Measurements from ENCODE around the gene PIAS1.
"Not testable (repeated sequence)": the region's sequence is repeated elsewhere in the genome, so short reads cannot be mapped to it uniquely, and the experiment has no call there.

PIAS1 gene

GRCh38 chr15:68222432-68222743, 168.3 kb downstream of the PIAS1 start:
- H3K4me1 ChIP-seq (ENCODE audit: control insufficient read depth, insufficient read depth, low read depth, low read length); H3K18ac ChIP-seq (ENCODE audit: low read depth in 1 of 2, low read length in 2 of 2); H3K14ac ChIP-seq (ENCODE audit: low read length in 2 of 2); DNase-seq; H2AK5ac ChIP-seq (ENCODE audit: low read length, severe bottlenecking); H4K91ac ChIP-seq (ENCODE audit: low read length); H2BK15ac ChIP-seq (ENCODE audit: low read depth, poor library complexity, severe bottlenecking); H3K9me3 ChIP-seq (ENCODE audit: control insufficient read depth, low read length); H2BK120ac ChIP-seq (ENCODE audit: low read depth, low read length); H3K9ac ChIP-seq (ENCODE audit: low read length); H3K4me2 ChIP-seq (ENCODE audit: low read length, poor library complexity, severe bottlenecking); H3K4ac ChIP-seq (ENCODE audit: low read depth in 1 of 2, low read length in 2 of 2); H2BK5ac ChIP-seq (ENCODE audit: low read depth, low read length, poor library complexity, severe bottlenecking); H2AFZ ChIP-seq (ENCODE audit: low read depth, low read length); H4K8ac ChIP-seq (ENCODE audit: low read length); H3K4me3 ChIP-seq (ENCODE audit: insufficient read depth in 1 of 2, low read depth in 1 of 2, low read length in 2 of 2); H3K23ac ChIP-seq (ENCODE audit: low read length in 2 of 2); H2BK12ac ChIP-seq (ENCODE audit: low read length in 2 of 2); H3K27ac ChIP-seq (ENCODE audit: low read length, poor library complexity, severe bottlenecking); H3K27me3 ChIP-seq (ENCODE audit: control insufficient read depth in 1 of 2, insufficient read depth in 1 of 2, low read length in 2 of 2): not testable (repeated sequence)
- H3K79me1 ChIP-seq (replicated peaks; ENCODE audit: low read length, poor library complexity, severe bottlenecking), result peaks cover 34% of the 10 kb centered on the region
- 91% methylated on average over 17 of the region's 18 CpGs for WGBS
- peaks cover 5 to 14% of the 10 kb centered on the region in 2 experiments for H3K36me3 ChIP-seq (ENCODE audit: control insufficient read depth in 1 of 2, insufficient read depth in 2 of 2, low read depth in 1 of 2, low read length in 2 of 2)

- H3K4me2 ChIP-seq (ENCODE audit: low read length, poor library complexity, severe bottlenecking), result no peak overlapping the region
- H3K9me3 ChIP-seq (ENCODE audit: control insufficient read depth, low read length), result no peaks in the 10 kb centered on the region
- no peak overlapping the region for H2BK15ac ChIP-seq (ENCODE audit: low read depth, poor library complexity, severe bottlenecking)
- no peak overlapping the region for H3K14ac ChIP-seq (ENCODE audit: low read length in 2 of 2)
- peaks cover 2 to 11% of the 10 kb centered on the region in 2 experiments for H3K36me3 ChIP-seq (ENCODE audit: control insufficient read depth in 1 of 2, insufficient read depth in 2 of 2, low read depth in 1 of 2, low read length in 2 of 2)
- H3K4me1 ChIP-seq (ENCODE audit: control insufficient read depth, insufficient read depth, low read depth, low read length), result peaks cover 10% of the 10 kb centered on the region
- no peak overlapping the region for H3K9ac ChIP-seq (ENCODE audit: low read length)
- H2AFZ ChIP-seq (ENCODE audit: low read depth, low read length), result no peak overlapping the region
- H3K27me3 ChIP-seq (ENCODE audit: control insufficient read depth in 1 of 2, insufficient read depth in 1 of 2, low read length in 2 of 2), result no peaks in the 10 kb centered on the region
- H3K27ac ChIP-seq (ENCODE audit: low read length, poor library complexity, severe bottlenecking), result no peak overlapping the region
- H2BK12ac ChIP-seq (ENCODE audit: low read length in 2 of 2), result no peak overlapping the region
- no peak overlapping the region for H3K23ac ChIP-seq (ENCODE audit: low read length in 2 of 2)
- H2BK120ac ChIP-seq (ENCODE audit: low read depth, low read length), result no peak overlapping the region
- no peak overlapping the region for H4K91ac ChIP-seq (ENCODE audit: low read length)
- H2AK5ac ChIP-seq (ENCODE audit: low read length, severe bottlenecking), result no peak overlapping the region
- no peak overlapping the region for H3K4me3 ChIP-seq (ENCODE audit: insufficient read depth in 1 of 2, low read depth in 1 of 2, low read length in 2 of 2)
- no peak overlapping the region for H3K4ac ChIP-seq (ENCODE audit: low read depth in 1 of 2, low read length in 2 of 2)
- H4K8ac ChIP-seq (ENCODE audit: low read length), result no peak overlapping the region
- peaks cover 32% of the 10 kb centered on the region for H3K79me1 ChIP-seq (replicated peaks; ENCODE audit: low read length, poor library complexity, severe bottlenecking)
- 88% methylated on average over 6 of the region's 6 CpGs for WGBS
- no peak for DNase-seq
- no peak overlapping the region for H2BK5ac ChIP-seq (ENCODE audit: low read depth, low read length, poor library complexity, severe bottlenecking)
- no peak overlapping the region for H3K18ac ChIP-seq (ENCODE audit: low read depth in 1 of 2, low read length in 2 of 2)
These were observed 169.1 kb downstream of the PIAS1 start for GRCh38 chr15:68223171-68223570.

GRCh38 chr15:68224108-68224507, 170.0 kb downstream of the PIAS1 start:
- Histone ChIP-seq H3K4me2 (ENCODE audit: low read length, poor library complexity, severe bottlenecking) (no peak overlapping the region), H3K27ac (ENCODE audit: low read length, poor library complexity, severe bottlenecking) (no peak overlapping the region)
- WGBS, result 75% methylated on average over 1 of the region's 3 CpGs

GRCh38 chr15:68224546-68225250, 170.6 kb downstream of the PIAS1 start:
- peaks cover 15% of the 10 kb centered on the region for H3K4me1 ChIP-seq (ENCODE audit: control insufficient read depth, insufficient read depth, low read depth, low read length)
- no peak overlapping the region for H3K14ac ChIP-seq (ENCODE audit: low read length in 2 of 2)
- no peak overlapping the region for H3K18ac ChIP-seq (ENCODE audit: low read depth in 1 of 2, low read length in 2 of 2)

More at GRCh38 chr15:68224108-68224507, 170.0 kb downstream of the PIAS1 start:
- DNase-seq, result no peak
- H4K91ac ChIP-seq (ENCODE audit: low read length), result no peak overlapping the region
- H3K4me3 ChIP-seq (ENCODE audit: insufficient read depth in 1 of 2, low read depth in 1 of 2, low read length in 2 of 2), result no peak overlapping the region
- no peak overlapping the region for H2BK12ac ChIP-seq (ENCODE audit: low read length in 2 of 2)
- H3K4me1 ChIP-seq (ENCODE audit: control insufficient read depth, insufficient read depth, low read depth, low read length), result peaks cover 15% of the 10 kb centered on the region
- H2AFZ ChIP-seq (ENCODE audit: low read depth, low read length), result no peak overlapping the region
- peaks cover 27% of the 10 kb centered on the region for H3K79me1 ChIP-seq (replicated peaks; ENCODE audit: low read length, poor library complexity, severe bottlenecking)
- no peak overlapping the region for H4K8ac ChIP-seq (ENCODE audit: low read length)
- H3K18ac ChIP-seq (ENCODE audit: low read depth in 1 of 2, low read length in 2 of 2), result no peak overlapping the region
- H3K9ac ChIP-seq (ENCODE audit: low read length), result no peak overlapping the region
- H2BK120ac ChIP-seq (ENCODE audit: low read depth, low read length), result no peak overlapping the region
- no peak overlapping the region for H3K4ac ChIP-seq (ENCODE audit: low read depth in 1 of 2, low read length in 2 of 2)
- H3K9me3 ChIP-seq (ENCODE audit: control insufficient read depth, low read length), result no peaks in the 10 kb centered on the region
- no peak overlapping the region for H3K23ac ChIP-seq (ENCODE audit: low read length in 2 of 2)
- H3K14ac ChIP-seq (ENCODE audit: low read length in 2 of 2), result no peak overlapping the region
- H3K27me3 ChIP-seq (ENCODE audit: control insufficient read depth in 1 of 2, insufficient read depth in 1 of 2, low read length in 2 of 2), result no peaks in the 10 kb centered on the region
- H3K36me3 ChIP-seq (ENCODE audit: control insufficient read depth in 1 of 2, insufficient read depth in 2 of 2, low read depth in 1 of 2, low read length in 2 of 2), result peaks cover 0 to 7% of the 10 kb centered on the region in 2 experiments
- no peak overlapping the region for H2AK5ac ChIP-seq (ENCODE audit: low read length, severe bottlenecking)
- no peak overlapping the region for H2BK15ac ChIP-seq (ENCODE audit: low read depth, poor library complexity, severe bottlenecking)
- H2BK5ac ChIP-seq (ENCODE audit: low read depth, low read length, poor library complexity, severe bottlenecking), result no peak overlapping the region

More at GRCh38 chr15:68224546-68225250, 170.6 kb downstream of the PIAS1 start:
- Histone ChIP-seq H3K4me2 (ENCODE audit: low read length, poor library complexity, severe bottlenecking) (no peak overlapping the region), H3K4ac (ENCODE audit: low read depth in 1 of 2, low read length in 2 of 2) (no peak overlapping the region), H2BK15ac (ENCODE audit: low read depth, poor library complexity, severe bottlenecking) (no peak overlapping the region), H3K4me3 (ENCODE audit: insufficient read depth in 1 of 2, low read depth in 1 of 2, low read length in 2 of 2) (no peak overlapping the region), H3K79me1 (replicated peaks; ENCODE audit: low read length, poor library complexity, severe bottlenecking) (peaks cover 22% of the 10 kb centered on the region), H2BK12ac (ENCODE audit: low read length in 2 of 2) (no peak overlapping the region), H3K27me3 (ENCODE audit: control insufficient read depth in 1 of 2, insufficient read depth in 1 of 2, low read length in 2 of 2) (no peaks in the 10 kb centered on the region), H4K91ac (ENCODE audit: low read length) (peak overlapping the region; percentile 54), H2BK5ac (ENCODE audit: low read depth, low read length, poor library complexity, severe bottlenecking) (no peak overlapping the region), H2BK120ac (ENCODE audit: low read depth, low read length) (no peak overlapping the region), H4K8ac (ENCODE audit: low read length) (peak overlapping the region; percentile 66), H3K23ac (ENCODE audit: low read length in 2 of 2) (no peak overlapping the region), H2AK5ac (ENCODE audit: low read length, severe bottlenecking) (no peak overlapping the region), H2AFZ (ENCODE audit: low read depth, low read length) (no peak overlapping the region), H3K36me3 (ENCODE audit: control insufficient read depth in 1 of 2, insufficient read depth in 2 of 2, low read depth in 1 of 2, low read length in 2 of 2) (peaks cover 0 to 3% of the 10 kb centered on the region in 2 experiments), H3K9ac (ENCODE audit: low read length) (no peak overlapping the region), H3K27ac (ENCODE audit: low read length, poor library complexity, severe bottlenecking) (no peak overlapping the region), H3K9me3 (ENCODE audit: control insufficient read depth, low read length) (no peaks in the 10 kb centered on the region)
- 91% methylated on average over 3 of the region's 3 CpGs for WGBS
- no peak for DNase-seq

Data from mesenchymal stem cell (in vitro differentiated cells and primary cell).